Measurements from ENCODE around the gene SLC35D2.

SLC35D2 gene

DNA sequence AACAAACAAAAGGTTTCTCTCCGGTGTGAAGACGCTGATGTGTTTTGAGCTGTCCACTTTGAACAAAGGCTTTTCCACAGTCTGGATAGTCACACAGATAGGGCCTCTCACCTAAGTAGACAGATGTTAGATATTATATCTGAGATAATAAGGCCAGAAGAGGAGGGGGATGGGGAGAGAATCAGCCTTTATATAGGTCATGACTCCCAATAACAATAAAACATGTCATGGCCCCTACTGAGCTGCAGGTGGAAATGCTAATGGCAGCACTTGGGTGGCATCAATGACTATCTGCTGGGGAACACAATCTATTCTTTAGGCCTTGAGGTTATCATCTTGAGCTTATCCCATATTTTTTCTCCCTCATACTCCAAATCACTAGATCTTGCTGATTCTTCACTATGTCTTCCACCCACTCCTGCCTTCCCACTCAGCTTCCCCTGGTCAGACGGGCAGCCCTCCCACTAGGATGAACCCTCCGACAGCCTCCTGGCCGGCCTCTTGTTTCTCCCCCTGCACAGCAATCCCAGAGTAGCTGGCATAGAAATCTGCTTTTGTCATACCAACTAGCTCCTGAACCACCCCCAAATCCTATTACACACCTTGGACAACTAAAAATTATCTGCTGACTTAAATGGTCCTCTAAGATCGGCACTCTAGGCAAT is 11.5 kb upstream of the SLC35D2 start:
- no peaks in the 10 kb centered on the region for H3K27me3 ChIP-seq (replicated peaks; ENCODE audit: control insufficient read depth, insufficient read depth, low read length)
- H3K4me3 ChIP-seq (replicated peaks; ENCODE audit: low read depth, low read length), result no peak overlapping the region
- peaks cover 4% of the 10 kb centered on the region; the same call in 1 of the 2 replicates for H3K36me3 ChIP-seq (ENCODE audit: control insufficient read depth, insufficient read depth, low read length)
- no peak for DNase-seq (ENCODE audit: extremely low read depth, insufficient read length)
- TF ChIP-seq, protein P1, sequence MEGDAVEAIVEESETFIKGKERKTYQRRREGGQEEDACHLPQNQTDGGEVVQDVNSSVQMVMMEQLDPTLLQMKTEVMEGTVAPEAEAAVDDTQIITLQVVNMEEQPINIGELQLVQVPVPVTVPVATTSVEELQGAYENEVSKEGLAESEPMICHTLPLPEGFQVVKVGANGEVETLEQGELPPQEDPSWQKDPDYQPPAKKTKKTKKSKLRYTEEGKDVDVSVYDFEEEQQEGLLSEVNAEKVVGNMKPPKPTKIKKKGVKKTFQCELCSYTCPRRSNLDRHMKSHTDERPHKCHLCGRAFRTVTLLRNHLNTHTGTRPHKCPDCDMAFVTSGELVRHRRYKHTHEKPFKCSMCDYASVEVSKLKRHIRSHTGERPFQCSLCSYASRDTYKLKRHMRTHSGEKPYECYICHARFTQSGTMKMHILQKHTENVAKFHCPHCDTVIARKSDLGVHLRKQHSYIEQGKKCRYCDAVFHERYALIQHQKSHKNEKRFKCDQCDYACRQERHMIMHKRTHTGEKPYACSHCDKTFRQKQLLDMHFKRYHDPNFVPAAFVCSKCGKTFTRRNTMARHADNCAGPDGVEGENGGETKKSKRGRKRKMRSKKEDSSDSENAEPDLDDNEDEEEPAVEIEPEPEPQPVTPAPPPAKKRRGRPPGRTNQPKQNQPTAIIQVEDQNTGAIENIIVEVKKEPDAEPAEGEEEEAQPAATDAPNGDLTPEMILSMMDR (IDR thresholded peaks at IDR 0.05; ENCODE audit: insufficient read depth, low read length, poor library complexity, severe bottlenecking), result no peak

DNA sequence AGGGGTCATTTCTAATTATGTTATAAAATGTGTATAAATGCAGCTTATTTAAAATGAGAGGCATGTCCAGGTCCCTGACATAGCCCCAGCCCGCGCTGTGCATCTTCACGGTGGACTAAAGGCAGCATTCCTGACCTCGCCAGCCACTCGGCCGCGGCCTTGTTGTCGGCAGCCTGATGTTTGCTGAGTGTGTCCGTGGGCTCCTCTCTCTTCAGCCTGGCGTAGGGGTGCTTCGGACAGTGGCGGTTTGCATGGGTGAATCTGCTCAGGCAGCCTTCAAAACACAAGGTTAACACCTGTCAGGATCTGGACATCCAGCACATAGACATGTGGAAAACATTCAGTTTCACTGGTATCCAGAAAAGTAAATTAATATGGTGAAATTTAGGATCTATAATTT is 8.8 kb upstream of the SLC35D2 start:
- TF ChIP-seq, protein P1 (IDR thresholded peaks at IDR 0.05; ENCODE audit: insufficient read depth, low read length, poor library complexity, severe bottlenecking), result no peak
- no peak for DNase-seq (ENCODE audit: extremely low read depth, insufficient read length)
- Histone ChIP-seq H3K27me3 (replicated peaks; ENCODE audit: control insufficient read depth, insufficient read depth, low read length) (no peaks in the 10 kb centered on the region), H3K36me3 (ENCODE audit: control insufficient read depth, insufficient read depth, low read length) (peaks cover 7% of the 10 kb centered on the region), H3K4me3 (replicated peaks; ENCODE audit: low read depth, low read length) (no peak overlapping the region)

DNA sequence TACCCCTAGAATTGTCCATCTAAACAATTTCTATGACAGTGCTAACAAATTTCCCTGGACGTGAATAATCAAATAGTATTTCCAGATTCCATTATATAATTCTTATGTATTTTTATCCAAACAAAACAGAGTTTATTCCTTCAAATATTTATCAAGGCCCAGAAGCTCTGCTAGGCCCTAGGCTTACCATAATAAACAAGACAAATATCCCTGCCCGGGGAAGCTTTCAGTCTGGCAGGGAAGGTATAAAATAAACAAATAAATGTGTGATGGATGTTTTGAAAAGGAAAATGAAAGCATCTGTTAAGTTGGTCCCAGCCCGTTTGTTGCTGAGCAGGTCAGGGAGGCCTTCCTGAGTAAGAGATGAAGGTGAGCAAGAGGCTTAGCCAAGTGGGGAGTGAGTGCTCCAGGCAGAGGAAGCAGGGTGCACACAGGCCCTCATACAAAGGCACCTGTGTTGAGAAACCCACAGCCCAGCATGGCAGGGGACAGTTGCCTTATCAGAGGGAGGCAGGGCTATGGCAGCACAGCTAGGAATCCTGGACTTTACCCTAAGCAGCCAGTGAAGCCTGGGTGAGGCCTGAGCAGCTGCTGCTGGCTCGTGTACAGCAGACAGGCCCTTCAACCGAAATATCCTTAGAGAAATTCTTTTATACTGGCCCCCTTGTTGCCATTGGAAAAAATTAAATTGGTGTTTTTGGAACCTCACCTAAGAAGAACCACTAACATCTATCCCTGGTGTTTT is 7.7 kb upstream of the SLC35D2 start:
- H3K27me3 ChIP-seq (replicated peaks; ENCODE audit: control insufficient read depth, insufficient read depth, low read length), result no peaks in the 10 kb centered on the region
- H3K36me3 ChIP-seq (ENCODE audit: control insufficient read depth, insufficient read depth, low read length), result peaks cover 7% of the 10 kb centered on the region
- TF ChIP-seq, protein P1 (IDR thresholded peaks at IDR 0.05; ENCODE audit: insufficient read depth, low read length, poor library complexity, severe bottlenecking), result no peak
- DNase-seq (ENCODE audit: extremely low read depth, insufficient read length), result no peak
- H3K4me3 ChIP-seq (replicated peaks; ENCODE audit: low read depth, low read length), result no peak overlapping the region

DNA sequence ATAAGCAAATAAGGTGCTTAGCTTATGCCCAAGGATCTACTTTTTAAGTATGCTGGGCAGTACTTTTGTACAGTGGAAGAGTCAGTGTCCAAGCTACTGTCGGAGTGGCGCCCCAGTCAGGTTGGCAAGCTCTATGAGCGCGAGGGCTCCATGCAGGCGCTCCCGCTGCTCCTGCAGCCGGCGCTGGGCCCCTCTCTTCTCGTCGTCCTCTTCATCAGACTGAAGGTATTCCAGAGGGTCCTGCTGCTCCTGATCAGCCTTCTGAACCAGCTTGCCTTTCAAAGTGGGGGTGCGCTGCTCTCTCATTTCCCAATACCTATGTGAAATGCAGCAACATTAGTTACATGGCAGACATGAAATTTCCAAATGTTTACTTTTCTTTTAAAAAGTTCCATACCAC is 4.6 kb upstream of the SLC35D2 start:
- Histone ChIP-seq H3K4me3 (replicated peaks; ENCODE audit: low read depth, low read length) (no peak overlapping the region), H3K36me3 (ENCODE audit: control insufficient read depth, insufficient read depth, low read length) (peaks cover 7% of the 10 kb centered on the region), H3K27me3 (replicated peaks; ENCODE audit: control insufficient read depth, insufficient read depth, low read length) (no peaks in the 10 kb centered on the region)
- TF ChIP-seq, protein P1 (IDR thresholded peaks at IDR 0.05; ENCODE audit: insufficient read depth, low read length, poor library complexity, severe bottlenecking), result no peak
- DNase-seq (ENCODE audit: extremely low read depth, insufficient read length), result no peak

DNA sequence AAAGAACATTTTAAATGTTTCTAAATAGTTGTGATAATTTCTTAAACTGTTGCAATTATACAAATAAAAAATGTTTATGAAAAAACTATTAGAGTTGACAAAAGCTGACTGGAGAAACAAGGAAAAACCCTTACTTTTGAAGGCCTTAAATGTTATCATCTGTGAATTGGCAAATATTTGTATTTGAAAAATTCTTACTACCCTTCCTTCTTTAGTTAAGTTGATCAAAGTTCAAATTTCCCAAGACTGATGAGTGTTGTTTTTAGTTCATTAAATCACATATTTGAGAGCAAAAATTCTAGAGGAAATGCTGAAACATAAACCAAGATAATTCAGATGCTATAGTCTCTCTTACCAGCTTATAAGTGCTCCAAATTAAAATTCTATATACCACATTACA is 2.6 kb upstream of the SLC35D2 start:
- TF ChIP-seq, protein P1 (IDR thresholded peaks at IDR 0.05; ENCODE audit: insufficient read depth, low read length, poor library complexity, severe bottlenecking), result no peak
- peaks cover 3% of the 10 kb centered on the region for H3K36me3 ChIP-seq (ENCODE audit: control insufficient read depth, insufficient read depth, low read length)
- no peak overlapping the region for H3K4me3 ChIP-seq (replicated peaks; ENCODE audit: low read depth, low read length)
- H3K27me3 ChIP-seq (replicated peaks; ENCODE audit: control insufficient read depth, insufficient read depth, low read length), result no peaks in the 10 kb centered on the region
- DNase-seq (ENCODE audit: extremely low read depth, insufficient read length), result no peak

Data from GM06990 (cell line).